Stimulated activated CD8-positive, alpha-beta memory T cell treated with anti-CD3 and anti-CD28 coated beads, Interleukin-12 subunit alpha, Interleukin-12 subunit beta, amount 100 ng/mL, for 4 hours (primary cell): Measurements from ENCODE around the gene CYBB.
"Not testable (repeated sequence)": the region's sequence is repeated elsewhere in the genome, so short reads cannot be mapped to it uniquely, and the experiment has no call there.

Experiments used
- DNase-seq: peaks from one replicate; pipeline ENCODE4 v3.0.0-alpha.2; 2020; ENCODE audit warnings: low read depth

CYBB gene

DNA sequence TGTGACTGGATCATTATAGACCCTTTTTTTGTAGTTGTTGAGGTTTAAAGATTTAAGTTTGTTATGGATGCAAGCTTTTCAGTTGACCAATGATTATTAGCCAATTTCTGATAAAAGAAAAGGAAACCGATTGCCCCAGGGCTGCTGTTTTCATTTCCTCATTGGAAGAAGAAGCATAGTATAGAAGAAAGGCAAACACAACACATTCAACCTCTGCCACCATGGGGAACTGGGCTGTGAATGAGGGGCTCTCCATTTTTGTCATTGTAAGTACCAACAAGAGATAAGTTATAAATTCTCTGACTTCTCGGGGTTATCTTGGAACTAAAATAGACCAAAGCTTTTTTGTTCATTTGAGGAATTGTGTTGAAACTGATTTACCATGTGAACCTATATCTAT is at the start of gene CYBB:
TSS of gene CYBB (plus strand) at position 203 of the 400 bp plus-strand sequence. CDS start at position 222, 19 bp downstream.
- no peak for DNase-seq

DNA sequence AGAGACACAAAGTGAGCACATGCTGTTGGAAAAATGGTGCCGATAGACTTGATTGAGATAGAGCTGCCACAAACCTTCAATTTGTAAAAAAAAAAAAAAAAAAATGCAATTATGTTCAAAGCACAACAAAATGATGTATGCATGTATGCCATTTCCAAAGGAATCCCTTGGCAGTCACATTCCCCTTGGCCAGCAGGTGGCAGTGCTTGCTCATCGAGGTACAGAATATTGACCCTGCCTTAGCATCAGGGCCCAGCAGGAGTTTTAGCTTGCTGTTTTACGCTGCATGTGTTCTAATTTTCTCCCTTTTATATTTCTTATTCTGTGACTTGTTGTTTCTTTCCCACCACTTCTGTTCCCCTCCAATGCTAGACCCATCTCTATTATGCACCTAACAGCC is 34.5 kb upstream of the CYBB start:
- DNase-seq, result peak; percentile 41

DNA sequence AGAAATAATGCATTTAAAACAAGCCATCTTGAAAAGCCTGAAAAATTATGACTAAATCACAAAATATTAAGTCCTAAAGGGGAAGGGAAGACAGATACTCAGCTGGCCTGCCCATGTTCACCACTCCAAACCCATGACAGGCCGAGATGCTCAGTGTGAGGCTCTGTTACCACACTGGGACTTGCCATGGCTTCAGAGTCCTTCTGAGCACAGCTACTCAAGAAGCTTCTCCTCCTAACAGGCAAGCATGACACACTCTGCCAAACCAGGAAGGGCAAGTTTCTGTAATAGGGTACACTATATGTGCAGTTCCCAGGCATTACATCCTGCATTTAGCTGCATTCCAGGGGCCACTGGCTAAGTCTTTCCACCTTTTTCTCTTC is 34.0 kb upstream of the CYBB start:
- DNase-seq, result no peak

DNA sequence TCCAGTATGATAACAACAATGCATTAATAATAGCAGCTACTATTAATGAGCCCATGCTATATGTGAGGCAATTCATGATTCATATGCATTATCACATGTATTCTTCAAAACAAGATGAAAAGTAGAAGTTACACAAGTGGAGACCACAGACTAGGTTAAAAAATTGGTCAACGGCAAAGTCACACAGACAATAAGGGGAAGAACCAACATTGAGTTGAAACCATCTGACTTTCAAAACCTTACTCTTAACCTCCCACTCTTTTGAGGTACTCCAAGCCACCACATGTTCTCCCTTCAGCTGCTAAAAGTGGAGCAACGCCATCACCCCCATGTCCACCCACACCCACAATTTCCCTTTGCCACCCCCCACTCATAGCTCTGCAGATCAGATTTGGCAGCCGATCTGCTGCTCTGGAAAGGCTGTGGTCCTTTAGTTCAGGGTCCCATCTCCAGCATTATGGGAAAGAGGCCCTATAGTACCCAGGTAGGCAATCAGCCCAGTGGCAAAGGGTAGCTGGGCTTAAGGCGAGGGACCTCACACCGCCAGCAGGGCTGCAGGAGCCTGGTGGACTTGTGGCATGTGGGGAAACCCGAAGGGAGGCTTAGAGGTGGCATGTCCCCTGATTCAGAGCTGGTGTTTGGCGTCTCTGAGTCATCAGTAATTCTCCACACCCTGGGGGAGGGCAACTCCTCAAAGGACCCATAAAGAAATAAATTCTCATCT is 33.5 kb upstream of the CYBB start:
- DNase-seq, result peak; percentile 4

DNA sequence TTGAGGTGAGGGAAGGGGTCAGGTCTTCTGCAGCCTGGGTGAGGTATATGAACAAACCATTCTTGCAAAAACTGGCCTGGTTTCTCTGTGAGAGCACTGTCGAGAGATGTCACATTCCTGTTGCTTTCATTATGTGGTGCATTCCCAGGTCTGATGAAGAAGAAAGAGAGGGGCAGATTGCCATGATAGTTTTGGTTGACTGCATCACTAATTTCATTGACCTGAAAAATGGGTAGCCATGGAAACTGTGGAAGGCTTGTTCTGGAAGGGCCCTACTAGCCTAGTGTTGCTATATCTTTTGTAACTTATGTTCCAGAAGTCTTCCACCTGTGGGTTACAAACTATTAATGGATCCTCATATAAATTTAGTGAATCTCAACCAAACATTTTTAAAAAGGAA is 32.9 kb upstream of the CYBB start:
- DNase-seq, result no peak

DNA sequence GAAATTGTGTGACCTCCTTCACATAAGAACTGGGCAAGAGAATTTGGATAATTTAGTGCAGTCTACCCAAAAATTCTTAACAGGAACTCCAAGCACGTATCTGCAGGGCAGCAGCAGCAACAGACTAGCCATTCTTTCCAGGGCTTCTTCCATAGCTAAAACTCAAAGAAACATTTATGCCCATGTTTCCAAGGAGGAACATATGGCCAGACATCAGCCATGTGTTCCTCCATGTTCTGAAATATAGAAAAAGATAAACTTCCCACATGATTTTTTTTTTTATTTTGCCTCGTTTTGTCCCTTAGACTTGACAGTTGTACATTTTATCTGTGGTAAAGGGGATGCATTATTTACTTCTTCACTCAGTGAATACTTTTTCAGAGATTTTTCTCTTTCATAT is 27.6 kb upstream of the CYBB start:
- DNase-seq, result no peak

DNA sequence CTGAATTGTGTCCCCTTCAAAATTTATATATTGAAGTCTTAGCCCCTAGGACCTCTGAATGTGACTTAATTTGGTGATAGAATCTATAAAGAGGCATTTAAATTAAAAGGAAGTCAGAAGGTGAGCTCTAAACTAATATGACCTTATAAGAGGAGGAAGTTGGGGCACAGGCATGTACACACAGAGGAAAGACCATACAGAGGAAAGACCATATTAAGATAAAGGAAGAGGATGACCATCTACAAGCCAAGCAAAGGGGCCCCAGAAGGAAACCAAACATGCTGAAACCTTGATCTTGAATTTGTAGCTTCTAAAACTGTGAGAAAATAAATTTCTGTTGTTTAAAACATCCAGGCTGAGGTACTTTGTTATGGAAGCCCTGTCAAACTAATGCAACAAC is 26.9 kb upstream of the CYBB start:
- no peak for DNase-seq

DNA sequence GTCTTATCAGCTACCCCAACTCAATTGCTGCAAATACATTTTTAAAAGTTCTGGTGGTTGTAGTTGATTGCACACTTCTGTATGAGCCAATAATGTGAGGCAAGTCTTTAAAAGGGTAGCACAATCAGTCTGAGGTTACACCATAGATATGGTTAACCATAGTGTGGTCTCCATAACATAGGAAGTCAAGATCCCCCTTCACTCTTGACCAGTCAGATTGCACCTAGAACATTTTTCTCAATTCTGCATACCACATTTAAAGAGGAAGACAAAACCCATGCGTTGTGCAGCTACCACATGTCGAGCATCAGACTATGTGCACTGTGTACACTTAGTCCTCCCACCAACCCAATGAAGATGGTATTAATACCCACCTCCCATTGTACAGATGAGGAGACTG is 26.5 kb upstream of the CYBB start:
- no peak for DNase-seq

DNA sequence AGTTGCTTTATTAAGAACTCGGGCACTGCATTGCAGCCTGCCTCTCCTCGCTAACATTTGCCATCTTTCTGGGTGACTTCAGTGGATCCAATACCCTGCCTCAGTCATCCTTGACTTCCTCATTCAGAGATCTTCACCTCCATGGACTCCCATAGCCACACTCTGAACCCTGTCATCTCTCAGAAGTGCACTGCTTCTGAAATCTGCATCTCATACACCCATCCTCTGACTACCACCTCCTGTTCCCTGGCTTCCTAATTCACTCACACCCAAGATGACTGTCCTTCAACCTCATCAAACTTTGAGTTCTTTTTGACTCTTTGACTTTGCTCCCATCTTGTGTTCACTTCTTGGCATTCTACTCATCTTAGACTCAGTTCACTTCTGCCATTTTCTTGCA is 25.3 kb upstream of the CYBB start:
- DNase-seq, result no peak

DNA sequence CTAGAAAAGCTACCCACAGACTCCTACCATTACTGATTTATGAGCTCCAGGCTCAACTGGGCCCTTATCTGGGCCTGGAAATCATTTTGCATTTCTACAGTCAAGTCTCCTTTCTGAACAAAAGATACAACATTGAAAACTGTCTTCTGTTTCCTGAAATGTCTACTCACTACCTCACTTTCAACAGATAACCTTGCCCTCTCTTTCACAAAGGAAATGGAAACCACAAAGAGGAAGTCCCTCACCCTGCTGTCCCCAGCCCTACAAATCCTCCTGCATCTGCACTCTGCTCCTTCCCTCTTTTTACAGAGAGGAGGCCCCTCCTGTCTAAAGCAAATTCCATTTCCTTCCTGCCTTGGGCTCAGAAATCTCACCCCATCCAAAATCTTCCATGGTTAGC is 24.8 kb upstream of the CYBB start:
- DNase-seq, result no peak

DNA sequence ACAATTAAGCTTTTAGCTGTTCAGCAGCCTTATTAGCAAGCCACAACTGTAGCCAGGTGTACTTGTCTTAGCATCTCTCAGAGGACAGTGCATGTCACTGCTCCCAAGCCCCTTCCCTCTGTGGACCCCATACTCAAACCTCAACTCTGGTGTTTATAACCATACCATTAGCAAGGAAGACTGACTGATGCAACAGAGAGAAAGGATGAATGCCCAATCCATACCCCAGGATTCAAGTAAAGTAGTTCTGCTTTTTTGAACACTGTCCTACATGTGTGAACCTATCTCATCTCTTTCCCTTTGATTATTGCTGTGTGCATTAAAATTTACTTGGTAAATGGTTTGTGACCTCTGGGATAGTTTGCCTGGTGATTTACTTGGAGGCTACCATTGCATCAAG is 22.8 kb upstream of the CYBB start:
- no peak for DNase-seq

DNA sequence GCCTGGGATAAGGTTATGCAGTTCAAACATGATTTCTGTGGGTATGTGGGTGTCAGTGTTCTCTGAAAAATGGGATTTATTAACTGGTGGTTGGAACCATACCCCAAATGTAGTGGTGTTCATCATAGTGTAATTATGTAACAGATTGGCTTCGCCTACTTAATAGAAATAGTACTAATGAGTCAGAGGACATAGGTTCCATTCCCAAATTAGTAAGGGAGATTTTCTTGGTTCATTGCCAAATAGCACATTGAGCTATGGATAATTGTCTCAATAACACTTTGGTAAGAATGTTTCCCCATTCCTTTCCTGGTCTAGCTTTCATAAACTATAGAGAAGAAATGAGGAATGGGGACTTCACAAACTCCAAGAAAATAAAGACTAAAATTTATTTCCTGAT is 20.5 kb upstream of the CYBB start:
- no peak for DNase-seq

DNA sequence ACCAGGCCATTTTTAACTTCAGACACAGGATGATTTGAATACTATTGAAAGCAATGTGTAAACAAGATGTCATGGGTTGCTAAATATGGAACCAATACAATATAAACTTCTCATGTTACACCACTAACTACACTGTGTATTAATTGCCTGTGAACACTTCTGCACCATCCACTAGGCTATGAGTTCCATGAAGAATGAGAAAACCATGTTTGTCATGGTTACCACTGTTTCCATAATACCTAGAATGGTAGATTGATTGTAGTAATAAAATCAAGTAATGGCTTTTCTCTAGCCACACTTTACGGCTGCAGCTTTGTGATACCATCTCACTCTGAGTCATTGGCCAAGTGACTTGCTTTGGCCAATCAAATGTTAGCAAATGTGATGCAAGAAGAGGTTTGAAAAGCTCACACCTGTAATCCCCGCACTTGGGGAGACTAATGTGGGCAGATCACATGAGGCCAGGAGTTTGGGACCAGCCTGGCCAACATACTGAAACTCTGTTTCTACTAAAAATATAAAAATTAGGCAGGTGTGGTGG is 19.9 kb upstream of the CYBB start:
- DNase-seq, result no peak

DNA sequence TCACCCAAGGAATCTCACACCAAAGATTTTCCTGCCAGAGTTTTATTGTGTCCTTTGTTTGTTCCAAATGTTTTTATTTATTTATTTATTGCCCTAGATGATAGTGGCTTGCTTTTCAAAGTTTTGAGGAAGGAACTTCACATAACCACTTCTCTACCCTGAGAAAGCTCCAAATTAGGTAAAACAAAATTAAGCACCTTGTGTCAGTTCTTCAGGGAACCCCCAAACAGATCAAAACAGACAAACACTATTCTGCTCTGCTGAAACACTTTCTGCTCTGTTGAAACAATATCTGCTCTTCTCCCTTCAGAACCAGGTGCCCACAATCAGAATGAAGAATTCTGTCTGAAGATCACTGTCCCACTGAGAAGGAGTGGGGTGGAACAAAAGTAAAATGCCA is 16.5 kb upstream of the CYBB start:
- DNase-seq, result no peak

DNA sequence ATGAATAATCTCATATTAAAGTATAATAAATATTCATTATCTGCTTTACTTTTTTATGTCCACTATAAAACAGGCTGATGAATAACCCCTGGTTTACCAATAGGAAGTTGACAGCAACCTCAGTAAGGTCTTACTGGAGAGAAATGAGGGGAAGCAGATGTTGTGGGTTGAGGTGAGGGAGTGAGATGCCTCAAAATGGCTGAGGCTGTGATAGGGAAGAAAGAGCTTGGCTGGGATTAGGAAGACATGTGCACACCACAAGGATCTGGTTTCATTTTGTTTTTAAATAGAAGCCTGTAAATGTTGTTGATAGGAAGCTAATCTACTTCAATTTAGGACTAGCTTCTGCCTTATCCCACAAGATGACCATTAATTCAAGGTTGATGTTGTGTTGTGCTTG is 14.4 kb upstream of the CYBB start:
- DNase-seq, result no peak

DNA sequence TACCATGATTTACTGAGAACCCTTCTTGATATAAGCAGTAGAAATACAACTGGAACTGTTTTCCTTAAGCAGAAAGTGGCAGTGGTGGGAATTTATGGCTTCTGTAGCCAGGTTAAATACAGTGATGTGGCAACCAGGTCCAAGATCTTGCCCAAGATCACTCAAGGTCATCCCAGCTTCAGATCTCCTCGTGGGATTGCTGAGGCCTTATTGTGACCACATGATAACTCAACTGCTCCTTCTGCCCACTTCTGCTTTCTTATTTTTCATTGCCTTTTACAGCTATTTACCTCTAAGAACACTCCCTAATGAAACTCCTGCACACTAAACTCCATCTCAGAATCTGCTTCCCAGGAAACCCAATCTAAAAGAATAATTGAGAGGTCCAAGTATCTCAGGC is 12.4 kb upstream of the CYBB start:
- no peak for DNase-seq

DNA sequence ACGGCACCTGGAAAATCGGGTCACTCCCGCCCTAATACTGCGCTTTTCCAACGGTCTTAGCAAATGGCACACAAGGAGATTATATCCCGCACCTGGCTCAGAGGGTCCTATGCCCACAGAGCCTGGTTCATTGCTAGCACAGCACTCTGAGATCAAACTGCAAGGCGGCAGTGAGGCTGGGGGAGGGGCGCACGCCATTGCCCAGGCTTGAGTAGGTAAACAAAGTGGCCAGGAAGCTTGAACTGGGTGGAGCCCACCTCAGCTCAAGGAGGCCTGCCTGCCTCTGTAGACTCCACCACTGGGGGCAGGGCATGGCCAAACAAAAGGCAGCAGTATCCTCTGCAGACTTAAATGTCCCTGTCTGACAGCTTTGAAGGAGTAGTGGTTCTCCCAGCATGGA is 11.0 kb upstream of the CYBB start:
- DNase-seq, result not testable (repeated sequence)

DNA sequence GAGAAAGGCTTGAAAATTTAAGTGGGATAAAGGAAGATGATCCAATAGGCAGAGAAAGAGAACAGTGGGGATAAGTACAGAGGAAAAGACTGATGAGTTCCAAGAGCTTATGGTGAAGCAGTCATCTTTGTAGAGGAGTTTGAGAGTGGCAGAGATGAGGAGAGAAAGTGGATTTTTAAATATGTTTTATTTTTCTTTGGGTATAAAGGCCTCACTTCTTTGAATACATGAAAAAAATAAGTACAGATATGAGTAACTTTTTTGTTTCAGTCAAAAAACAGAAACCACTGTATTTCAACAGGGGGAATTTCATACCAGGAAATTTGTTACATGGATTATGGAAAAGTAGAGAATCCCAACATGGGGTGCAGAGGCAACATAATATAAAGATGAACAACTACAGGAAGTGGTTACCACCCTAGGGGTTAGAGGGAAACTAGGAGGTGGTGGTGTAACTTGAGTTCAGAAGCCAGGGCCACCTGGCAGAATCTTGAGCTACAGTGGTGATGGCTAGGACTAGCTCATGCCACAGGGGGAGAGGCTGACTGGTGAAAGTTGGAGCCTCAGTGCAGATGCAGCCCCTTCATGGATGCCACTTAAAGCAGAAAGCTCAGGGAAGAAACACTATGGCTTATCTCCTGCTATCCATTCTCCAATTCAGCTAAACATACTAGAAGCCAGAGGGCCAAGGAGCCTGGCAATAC is 3.4 kb upstream of the CYBB start:
- no peak for DNase-seq

DNA sequence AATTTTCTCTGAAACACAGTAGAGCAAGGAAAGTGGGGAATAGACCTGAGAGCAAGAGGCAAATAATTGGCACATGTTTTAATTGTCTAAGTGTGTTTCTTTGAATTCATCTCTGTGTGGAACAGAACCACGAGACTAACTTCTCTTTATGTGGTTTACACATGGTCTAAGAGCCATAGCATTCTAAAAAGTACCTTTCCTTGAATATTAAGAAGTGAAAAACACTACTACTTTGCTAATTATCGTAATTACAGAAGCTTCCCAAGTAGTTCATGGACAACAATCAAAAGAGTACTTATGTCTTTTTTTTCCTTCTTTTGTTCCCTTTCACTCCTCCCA is 2.9 kb upstream of the CYBB start:
- DNase-seq, result no peak

DNA sequence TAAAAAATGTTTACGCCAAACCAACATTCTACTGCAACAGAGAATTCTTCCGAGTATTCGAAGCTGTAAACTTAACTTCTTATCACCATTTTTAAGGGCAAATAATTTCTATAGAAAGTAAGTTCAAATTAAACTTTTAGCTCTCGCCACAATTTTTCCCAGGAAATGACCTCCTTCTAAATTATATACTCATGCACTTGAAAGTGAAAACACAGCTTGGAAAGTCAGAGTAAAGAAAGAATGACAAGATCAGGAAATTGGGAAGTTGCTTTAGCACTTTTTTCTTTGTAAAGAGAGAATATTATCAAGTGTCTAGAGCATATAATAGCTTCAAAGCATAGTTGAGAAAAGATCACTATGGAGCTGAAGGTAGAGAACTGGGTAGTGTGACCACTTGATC is 1.2 kb downstream of the CYBB start:
- no peak for DNase-seq

DNA sequence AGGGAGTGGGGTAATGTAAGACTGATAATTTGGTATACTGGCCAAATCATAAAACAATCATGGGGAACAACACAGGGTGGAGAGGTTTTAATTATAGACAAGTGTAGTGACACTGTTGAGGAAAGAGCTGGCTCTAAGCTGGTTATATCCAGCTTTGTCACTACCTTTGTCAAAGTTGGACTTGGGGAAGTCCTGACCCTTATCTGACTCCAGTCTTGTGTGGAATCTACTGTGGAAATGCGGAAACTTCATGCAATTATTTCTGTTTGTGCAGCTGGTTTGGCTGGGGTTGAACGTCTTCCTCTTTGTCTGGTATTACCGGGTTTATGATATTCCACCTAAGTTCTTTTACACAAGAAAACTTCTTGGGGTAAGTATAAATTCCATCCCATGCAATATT is 2.0 kb downstream of the CYBB start:
- no peak for DNase-seq

DNA sequence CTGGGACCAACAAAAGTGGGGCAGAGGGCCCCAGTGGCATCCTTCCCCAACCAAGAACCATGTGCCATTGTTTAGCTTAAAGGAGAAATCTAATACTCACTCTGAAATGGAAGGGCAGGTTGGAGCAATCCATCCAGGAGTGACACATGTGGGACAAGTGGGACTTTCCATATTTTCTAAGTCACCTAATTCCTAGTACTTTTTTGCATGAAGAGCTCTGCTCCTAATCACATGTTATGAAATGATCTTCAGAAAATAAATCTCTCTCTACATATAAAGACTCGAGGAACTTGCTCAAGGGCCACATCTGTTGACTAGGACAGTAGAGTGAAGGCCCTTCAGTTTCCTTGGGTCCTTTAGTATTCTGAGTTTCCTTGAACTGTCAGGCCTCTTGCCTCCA is 2.5 kb downstream of the CYBB start:
- DNase-seq, result no peak

DNA sequence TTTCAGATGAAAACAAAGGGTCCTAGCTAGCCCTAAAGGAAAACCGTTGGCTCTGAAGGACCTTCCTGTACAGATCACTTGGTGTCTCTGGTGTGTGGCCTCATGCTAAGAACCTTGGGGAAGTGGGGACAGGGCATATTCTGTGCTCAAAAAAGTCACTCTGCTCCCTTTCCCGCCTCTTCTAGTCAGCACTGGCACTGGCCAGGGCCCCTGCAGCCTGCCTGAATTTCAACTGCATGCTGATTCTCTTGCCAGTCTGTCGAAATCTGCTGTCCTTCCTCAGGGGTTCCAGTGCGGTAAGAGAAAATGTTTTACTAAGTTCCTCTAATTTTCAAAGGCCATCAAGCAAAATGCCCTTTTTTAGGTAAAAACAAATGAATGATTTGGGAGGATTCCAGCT is 3.4 kb downstream of the CYBB start:
- no peak for DNase-seq

DNA sequence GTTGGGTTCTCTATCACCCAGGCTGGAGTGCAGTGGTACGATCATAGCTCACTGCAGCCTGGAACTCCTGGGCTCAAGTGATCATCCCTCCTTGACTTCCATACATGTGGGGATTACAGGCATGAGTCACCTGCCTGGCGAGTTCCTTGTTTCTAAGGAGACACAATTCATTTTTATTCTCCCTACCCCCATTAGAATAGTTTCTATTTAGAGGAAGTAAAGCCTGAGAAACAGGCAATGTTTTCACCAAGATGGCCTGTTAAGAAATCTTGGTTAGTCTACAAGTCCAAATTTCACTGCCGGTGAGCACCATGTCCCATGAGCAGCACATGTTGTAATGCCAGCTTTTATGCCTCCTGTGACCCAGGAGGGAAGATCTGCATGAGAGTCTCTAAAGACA is 5.7 kb downstream of the CYBB start:
- no peak for DNase-seq
